HL-60 (cell line): ENCODE data around the gene GRB10.

Source experiments
- DNase-seq, 2 experiments: peaks; one replicate each; pipeline ENCODE4 v3.0.0-alpha.2; 2010 to 2020; ENCODE audit warnings: low read depth in 1 of 2, low spot score in 1 of 2
- H3K27ac ChIP-seq: fragments of 250-450 bp; sonication (Bioruptor Pico); replicated peaks from 2 replicates; pipeline ENCODE4 v1.5.1; 2020; ENCODE audit warnings: mild to moderate bottlenecking, moderate library complexity
- H3K27me3 ChIP-seq: fragments of 250-450 bp; sonication (Bioruptor Pico); 2 replicates; pipeline ENCODE4 v1.5.1; 2021; ENCODE audit warnings: mild to moderate bottlenecking, moderate library complexity; ENCODE audit not compliant: insufficient read depth, poor library complexity, severe bottlenecking
- H3K4me3 ChIP-seq: replicated peaks from 2 replicates; pipeline ENCODE4 v1.5.1; 2011; ENCODE audit warnings: mild to moderate bottlenecking, control low read depth, low read length; ENCODE audit not compliant: insufficient read depth
- GABPA ChIP-seq: IDR thresholded peaks from 2 replicates; pipeline ENCODE4 v1.6.1; 2012; ENCODE audit warnings: low read depth
- POLR2AphosphoS5 ChIP-seq: IDR thresholded peaks from 2 replicates; pipeline ENCODE4 v1.6.1; 2012; ENCODE audit warnings: low read depth
- SPI1 ChIP-seq: IDR thresholded peaks from 2 replicates; pipeline ENCODE4 v1.6.1; 2012; ENCODE audit warnings: low read depth, mild to moderate bottlenecking, borderline replicate concordance
- TF ChIP-seq, protein P1 (sequence below): IDR thresholded peaks from one replicate; pipeline ENCODE4 v1.5.1; 2011; ENCODE audit warnings: low read length, control low read depth, inconsistent platforms; ENCODE audit not compliant: insufficient read depth
- TF ChIP-seq, protein P2 (sequence below): IDR thresholded peaks from 2 replicates; pipeline ENCODE4 v1.6.1; 2012; ENCODE audit warnings: low read depth; ENCODE audit not compliant: insufficient replicate concordance

GRB10 gene

GRCh38 chr7:50621206-50621605 lies 161.5 kb downstream of the GRB10 start:
- Histone ChIP-seq H3K27ac (no peak overlapping the region), H3K4me3 (no peak overlapping the region), H3K27me3 (no peaks in the 10 kb centered on the region)
- DNase-seq: no peak
- TF ChIP-seq, protein P1, sequence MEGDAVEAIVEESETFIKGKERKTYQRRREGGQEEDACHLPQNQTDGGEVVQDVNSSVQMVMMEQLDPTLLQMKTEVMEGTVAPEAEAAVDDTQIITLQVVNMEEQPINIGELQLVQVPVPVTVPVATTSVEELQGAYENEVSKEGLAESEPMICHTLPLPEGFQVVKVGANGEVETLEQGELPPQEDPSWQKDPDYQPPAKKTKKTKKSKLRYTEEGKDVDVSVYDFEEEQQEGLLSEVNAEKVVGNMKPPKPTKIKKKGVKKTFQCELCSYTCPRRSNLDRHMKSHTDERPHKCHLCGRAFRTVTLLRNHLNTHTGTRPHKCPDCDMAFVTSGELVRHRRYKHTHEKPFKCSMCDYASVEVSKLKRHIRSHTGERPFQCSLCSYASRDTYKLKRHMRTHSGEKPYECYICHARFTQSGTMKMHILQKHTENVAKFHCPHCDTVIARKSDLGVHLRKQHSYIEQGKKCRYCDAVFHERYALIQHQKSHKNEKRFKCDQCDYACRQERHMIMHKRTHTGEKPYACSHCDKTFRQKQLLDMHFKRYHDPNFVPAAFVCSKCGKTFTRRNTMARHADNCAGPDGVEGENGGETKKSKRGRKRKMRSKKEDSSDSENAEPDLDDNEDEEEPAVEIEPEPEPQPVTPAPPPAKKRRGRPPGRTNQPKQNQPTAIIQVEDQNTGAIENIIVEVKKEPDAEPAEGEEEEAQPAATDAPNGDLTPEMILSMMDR: no peak
- TF ChIP-seq SPI1 (no peak), GABPA (no peak), POLR2AphosphoS5 (no peak)
- TF ChIP-seq, protein P2, sequence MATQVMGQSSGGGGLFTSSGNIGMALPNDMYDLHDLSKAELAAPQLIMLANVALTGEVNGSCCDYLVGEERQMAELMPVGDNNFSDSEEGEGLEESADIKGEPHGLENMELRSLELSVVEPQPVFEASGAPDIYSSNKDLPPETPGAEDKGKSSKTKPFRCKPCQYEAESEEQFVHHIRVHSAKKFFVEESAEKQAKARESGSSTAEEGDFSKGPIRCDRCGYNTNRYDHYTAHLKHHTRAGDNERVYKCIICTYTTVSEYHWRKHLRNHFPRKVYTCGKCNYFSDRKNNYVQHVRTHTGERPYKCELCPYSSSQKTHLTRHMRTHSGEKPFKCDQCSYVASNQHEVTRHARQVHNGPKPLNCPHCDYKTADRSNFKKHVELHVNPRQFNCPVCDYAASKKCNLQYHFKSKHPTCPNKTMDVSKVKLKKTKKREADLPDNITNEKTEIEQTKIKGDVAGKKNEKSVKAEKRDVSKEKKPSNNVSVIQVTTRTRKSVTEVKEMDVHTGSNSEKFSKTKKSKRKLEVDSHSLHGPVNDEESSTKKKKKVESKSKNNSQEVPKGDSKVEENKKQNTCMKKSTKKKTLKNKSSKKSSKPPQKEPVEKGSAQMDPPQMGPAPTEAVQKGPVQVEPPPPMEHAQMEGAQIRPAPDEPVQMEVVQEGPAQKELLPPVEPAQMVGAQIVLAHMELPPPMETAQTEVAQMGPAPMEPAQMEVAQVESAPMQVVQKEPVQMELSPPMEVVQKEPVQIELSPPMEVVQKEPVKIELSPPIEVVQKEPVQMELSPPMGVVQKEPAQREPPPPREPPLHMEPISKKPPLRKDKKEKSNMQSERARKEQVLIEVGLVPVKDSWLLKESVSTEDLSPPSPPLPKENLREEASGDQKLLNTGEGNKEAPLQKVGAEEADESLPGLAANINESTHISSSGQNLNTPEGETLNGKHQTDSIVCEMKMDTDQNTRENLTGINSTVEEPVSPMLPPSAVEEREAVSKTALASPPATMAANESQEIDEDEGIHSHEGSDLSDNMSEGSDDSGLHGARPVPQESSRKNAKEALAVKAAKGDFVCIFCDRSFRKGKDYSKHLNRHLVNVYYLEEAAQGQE: no peak

DNA sequence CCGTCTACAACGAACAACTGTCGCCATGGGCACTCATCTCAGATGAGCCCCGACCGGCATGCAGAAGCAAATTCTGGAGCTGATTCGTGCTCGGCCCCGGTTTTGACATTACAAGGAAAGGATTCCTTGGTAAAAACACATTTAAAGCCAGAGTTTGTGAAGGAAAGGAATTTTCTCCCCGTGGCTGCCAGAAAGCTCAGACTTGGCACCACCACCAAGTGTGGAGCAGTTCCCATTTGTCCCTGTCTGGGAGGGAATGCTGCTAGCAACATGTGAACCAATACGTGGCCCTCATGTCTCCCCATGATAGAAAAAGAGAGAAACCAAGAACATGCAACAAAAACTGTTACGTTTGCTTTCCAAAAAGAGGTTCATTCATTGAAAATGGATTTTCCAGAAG lies 162.3 kb downstream of the GRB10 start:
- H3K4me3 ChIP-seq: no peak overlapping the region
- H3K27ac ChIP-seq: no peak overlapping the region
- H3K27me3 ChIP-seq: no peaks in the 10 kb centered on the region
- no peak for DNase-seq
- no peak for TF ChIP-seq GABPA
- no peak for TF ChIP-seq SPI1
- TF ChIP-seq, protein P2: no peak
- no peak for TF ChIP-seq POLR2AphosphoS5
- TF ChIP-seq, protein P1: no peak

DNA sequence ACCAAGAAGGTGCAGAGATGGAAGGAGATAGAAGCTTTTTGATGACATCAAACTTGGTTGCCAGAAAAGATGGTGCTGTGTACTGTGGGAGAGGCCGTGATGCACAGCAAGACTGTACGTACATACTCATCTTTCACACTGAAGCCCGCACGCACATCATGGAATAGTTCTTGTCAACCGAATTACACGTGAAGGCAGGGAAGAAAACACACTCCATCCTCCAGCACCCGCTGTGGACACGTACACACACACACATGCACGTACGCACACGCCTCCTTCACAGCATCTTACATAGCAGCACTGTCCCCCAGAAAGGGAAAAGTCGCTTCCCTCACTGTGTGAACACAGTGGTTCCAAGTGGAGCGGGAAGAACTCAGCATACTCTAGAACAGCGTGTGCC lies 163.0 kb downstream of the GRB10 start:
- Histone ChIP-seq H3K27me3 (no peaks in the 10 kb centered on the region), H3K4me3 (no peak overlapping the region), H3K27ac (no peak overlapping the region)
- DNase-seq: no peak
- TF ChIP-seq, protein P1: no peak
- TF ChIP-seq, protein P2: no peak
- TF ChIP-seq POLR2AphosphoS5: no peak
- TF ChIP-seq GABPA: no peak
- TF ChIP-seq SPI1: no peak
